DMS53 (cell line): ENCODE results near the gene EML2.
"Not testable (repeated sequence)": the region's sequence is repeated elsewhere in the genome, so short reads cannot be mapped to it uniquely, and the experiment has no call there.

Experiments
- DNase-seq: peaks from one replicate; lab custom pipeline; 2025; lab: John Stamatoyannopoulos, UW

EML2 gene

DNA sequence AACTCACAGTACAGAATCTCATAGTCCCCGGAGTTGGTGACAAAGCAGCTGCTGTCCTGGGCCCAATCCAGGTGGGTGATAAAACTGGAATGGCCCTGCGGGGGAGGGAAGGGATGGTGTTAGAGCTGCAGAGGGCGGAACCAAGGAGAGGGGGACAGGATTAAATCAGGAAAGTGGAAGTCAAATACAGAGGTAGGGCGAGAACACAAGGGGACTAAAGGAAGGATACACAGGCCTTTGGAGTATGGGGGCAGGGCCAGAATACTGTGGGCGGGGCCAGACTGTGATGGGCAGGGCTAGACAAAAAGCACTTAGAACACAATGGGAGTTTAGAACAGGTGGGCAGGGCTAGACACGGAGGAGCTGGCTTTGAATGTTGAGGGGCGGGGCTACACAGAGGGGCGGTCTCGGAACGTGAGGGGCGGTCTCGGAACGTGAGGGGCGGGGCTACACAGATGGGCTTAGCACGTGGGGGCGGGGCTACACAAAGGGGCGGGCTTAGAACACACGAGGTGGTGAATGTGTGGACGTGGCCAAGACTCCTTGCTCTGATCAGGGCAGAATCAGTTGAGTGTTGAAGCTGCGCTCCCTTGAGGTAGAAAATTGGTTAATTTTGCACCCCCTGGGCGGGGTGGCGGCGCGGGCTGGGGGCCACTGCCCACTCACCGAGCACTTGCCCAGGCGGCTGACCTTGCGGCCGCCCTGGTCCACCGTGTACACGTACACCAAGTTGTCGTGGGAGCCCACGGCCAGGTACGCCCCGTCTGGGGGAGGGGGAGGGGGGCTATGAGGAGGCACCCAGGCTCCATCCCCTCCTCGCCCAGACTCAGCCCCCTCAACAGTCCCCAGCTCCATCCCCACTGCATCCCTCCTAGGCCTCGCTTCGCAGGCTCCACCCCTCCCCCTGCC, 23.1 kb downstream of the EML2 start:
- DNase-seq: peak; percentile 73

DNA sequence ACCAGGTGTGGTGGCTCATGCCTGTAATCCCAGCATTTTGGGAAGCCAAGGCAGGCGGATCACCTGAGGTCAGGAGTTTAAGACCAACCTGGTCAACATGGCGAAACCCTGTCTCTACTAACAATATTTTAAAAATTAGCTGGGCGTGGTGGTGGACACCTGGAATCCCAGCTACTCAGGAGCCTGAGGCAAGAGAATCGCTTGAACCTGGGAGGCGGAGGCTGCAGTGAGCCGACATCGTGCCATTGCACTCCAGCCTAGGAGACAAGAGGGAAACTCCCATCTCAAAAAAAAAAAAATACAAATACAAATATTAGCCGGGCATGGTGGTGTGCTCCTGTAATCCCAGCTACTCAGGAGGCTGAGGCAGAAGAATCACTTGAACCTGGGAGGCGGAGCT, 24.1 kb downstream of the EML2 start:
- not testable (repeated sequence) for DNase-seq

DNA sequence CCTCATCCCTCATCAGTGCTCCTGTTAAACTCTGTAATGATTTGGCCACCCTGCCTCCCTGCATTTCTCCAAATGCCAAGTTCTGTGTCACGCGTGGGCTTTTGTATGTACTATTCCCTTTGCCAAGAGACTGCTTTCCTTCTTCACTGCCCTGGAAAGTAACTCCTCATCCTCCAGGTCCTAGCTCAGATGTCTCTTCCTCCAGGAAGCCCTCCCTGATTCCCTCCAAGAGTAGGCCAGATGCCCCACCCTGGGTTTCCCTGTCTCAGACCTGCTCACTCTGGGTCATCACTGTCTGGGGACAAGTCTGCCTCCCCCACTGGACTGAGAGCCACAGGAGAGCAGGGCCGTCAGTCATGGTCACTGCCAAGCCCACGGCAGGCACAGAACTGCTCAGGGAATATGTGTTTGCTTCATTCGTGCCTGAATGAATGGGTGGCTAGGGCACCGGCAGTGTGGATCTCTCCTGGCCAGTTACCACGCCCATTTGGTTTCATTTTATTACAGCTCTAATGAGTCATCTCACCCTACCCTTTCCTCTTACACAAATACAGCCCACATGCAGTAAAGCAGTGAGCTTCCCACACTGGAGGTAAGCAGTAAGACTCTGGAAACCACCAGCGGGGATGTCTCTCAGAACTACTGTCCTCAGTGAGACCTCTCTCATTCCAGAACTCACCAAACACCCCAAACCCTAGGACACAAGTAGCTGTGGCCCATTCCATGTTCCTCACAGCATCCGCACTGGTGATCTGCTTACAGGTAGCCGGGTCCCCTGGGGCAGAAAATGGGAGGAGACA, 25.1 kb downstream of the EML2 start:
- DNase-seq: peak; percentile 80

DNA sequence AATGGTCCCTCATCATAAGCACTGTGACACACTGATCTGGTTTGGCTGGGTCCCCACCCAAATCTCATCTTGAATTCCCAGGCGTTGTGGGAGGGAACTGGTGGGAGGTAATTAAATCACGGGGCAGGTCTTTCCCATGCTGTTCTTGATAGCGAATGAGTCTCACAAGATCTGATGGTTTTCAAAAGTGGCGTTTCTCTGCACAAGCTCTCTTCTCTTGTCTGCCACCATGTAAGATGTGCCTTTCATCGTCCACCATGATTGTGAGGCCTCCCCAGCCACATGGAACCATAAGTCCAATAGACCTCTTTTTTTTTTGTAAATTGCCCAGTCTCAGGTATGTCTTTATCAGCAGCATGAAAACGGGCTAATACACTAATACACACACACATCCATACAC, 30.2 kb downstream of the EML2 start:
- no peak for DNase-seq

DNA sequence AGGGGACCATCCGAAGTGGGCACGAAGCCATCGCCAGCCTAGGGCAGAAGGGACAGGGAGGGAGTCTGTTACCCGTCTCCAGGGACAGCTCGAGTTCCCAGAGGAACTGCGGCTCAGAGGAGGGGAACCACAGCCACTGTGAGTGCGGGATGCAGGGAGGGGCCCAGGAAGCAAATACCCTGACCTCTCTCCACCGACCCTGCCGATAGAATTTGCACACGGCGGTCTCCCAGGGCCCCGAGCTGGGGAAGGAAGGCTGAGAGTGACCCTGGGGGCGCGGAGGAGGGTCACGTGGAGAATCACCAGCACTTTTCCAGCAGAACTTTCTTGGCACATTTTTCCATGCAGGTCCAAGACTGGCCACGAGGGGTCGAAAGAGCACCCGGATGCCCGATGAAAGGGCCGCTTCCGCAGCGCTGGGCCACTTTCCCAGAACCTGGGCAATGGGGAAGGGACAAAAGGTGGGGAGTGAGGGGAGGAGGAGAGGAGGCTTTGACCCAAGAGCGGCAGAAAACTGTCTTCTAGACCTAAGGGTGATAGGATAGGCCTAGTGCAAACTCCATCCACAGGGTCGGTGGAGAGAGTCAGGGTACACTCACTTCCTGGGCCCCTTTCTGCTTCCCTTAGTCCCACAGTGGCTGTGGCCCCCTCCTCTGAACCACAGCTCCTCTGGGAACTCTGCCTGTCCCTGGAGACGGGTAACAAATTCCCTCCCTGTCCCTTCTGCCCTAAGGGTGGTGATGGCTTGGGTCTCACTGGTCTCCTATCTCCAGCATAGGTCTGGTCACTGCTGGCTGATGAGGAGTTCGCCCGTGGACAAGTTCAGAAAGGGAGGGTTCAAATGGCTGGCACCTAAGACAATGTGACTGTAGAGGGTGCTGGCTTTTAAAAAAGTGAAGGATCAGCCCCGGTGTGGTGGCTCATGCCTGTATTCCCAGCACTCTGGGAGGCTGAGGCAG, 31.8 kb downstream of the EML2 start:
- peak; percentile 78 for DNase-seq

DNA sequence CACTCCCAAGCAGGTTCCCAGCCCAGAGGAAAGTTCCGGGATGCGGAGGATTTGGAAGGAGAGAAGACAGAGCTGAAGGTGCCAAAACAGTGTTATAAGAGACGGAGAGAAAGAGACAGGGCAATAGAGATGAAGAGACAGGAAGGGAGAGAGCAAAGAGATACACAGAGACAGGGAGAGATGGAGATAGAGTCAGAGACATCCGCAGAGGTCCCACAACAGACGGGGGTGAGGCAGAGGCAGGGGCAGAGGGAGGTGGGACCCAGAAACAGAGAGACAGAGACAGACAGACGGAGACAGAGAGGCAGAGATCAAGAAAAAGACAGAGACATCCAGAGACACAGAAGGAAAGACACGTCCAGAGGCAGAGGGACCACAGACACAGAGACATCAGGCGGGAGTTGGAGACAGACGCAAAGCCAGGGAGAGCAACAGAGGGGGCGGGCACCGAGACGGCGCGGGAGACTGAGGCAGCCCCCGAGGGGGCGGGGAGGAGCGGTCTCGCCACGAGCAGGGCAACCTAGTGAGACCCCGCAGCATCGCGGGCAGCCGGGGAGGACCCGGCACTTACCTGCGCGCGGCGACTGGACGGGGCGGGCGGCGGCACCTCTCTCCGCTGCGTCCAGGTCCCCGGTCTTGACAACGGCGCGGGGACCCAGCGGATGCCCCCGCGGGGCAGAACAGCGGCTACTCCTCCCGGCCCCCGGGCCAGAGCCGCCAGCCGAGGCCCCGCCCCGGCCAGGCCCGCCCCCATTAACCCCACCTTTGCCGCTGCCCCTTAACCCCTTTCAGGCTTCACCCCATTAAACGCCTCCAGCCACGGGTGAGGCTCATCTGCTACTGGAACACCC, 37.4 kb downstream of the EML2 start, which contains the start of gene GPR4:
Gene GPR4 (minus strand): TSS at position 689 of the 851 bp plus-strand sequence. CDS start 10,346 bp downstream, outside the sequence.
- peak; percentile 18 for DNase-seq

DNA sequence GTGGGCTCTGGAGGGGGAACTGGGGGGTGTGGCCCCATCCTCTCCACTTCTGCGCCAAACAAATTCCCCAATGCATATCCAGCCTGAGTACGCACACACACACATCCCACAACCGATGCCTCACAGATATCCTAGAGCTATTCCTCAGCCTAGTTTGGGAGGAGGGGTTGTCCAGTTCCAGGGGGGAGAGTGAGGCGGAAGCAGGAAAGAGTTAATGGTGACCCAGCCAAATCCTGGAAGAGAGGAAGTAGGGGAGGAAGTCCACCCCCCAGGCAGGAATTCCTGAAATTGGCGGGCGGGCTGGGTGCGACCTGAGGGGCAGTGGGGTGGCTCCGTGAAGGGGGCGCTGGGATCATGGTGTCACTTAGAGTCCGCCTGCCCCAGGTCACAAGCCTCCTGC, 38.1 kb downstream of the EML2 start:
- no peak for DNase-seq

DNA sequence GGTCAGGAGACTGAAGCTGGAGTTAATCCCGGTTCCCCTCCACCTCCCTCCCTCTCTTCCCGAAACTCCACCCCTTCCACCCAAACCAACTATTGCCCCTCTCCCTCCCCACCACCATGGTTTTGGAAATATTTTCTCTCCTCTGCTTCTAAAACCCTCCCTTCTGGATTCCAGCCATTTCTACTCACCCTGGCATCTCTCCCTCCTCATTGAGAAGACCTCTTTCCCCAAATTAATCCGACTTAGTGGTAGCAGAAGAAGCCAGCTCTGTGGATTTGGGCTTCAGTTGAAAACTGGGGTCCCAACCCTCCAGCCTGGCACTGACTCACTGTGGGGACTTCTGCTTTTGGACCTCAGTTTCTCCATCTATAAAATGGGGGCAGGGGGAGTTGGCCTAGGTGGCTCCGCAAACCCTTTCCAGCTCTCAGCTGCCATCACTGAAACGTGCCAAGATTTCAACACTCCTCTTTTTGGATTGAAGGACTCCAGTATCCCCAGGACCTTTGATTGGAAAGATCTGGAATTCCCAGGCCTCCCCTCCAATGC, 38.8 kb downstream of the EML2 start:
- DNase-seq: no peak

DNA sequence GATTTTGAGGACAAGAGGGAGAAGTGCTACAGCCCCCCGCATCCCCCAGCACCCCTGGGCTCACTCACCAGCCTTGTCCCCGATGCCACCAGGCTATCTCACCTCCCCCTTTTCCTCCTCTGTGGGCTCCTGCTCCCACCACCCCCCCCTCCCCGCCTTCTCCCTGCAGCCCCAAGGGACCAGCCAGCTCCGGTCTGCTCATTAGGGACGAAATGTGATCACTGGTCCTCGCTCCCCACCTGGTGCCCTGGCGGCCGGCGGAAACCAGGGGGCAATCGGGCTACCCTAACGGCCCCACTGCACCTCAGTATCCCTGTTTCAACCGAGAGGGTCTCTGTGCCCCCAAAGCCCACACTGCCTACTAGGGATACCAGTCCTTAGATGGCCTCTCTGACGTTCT, 39.9 kb downstream of the EML2 start:
- DNase-seq: no peak

DNA sequence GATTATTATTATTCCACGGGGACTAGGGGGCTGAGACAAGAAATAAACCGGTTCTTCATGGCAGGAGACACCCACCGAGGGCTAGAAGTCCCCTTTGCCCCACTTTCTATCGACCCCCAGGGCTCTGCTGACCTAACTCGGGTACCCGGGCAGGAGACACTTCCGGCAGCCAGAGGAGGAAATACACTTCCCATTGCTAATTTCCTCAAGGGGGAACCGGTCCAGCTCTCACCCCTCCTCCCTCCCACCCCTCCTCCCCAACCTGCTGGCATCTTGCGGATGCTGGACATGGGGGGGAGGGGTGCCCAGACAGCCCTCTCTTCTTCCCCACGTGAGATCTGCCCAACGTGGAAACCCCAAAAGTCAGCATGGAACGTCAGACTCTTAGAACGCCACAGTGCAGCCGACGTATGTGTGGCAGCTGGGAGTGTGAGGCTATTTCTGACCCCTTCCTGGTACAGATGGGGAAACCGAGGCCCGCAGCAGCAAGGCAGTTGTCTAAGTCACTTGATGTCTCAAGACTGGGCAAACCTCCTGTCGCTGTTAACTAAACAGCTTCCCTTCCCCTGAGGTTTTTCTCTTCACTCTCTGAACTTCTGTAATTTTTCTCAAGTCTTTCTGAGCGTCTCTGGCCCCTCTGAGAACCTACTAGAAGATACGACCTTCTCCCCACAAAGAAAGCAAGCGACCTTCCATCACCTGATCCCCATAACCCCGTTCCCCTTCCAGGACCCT, 40.8 kb downstream of the EML2 start:
- DNase-seq: peak; percentile 25

DNA sequence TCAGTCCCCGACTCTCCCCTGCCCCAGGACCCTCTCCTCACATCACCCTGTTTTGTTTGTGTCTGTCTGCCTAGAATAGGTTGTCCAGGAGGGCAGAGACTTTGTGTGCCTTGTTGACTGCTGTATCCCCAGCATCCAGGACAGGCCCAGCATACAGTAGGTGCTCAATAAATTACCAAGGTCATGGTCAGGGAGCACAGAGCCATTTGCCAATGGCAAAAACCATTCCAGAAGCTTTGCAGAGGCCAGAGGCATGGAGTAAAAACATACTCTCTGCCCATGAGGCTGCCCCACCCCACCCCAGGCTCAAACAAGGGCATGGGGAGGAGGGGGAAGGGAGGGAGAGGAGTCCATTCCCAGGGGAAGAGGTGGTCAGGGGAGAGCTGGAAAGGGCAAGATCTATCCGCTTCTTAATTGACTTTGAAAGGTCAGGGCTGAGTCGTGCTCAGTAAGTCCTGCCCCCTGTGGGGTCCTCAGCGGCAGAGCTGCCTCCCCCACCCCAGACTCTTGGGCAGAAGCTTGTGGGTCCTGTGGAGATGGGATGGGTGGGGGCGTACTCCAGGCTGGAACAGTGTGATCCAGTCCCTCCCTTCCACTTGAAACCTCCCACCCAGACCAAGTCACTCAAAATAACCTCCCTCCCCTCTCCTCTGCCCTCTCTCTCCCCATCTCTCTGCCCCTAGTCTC, 41.6 kb downstream of the EML2 start:
- no peak for DNase-seq

DNA sequence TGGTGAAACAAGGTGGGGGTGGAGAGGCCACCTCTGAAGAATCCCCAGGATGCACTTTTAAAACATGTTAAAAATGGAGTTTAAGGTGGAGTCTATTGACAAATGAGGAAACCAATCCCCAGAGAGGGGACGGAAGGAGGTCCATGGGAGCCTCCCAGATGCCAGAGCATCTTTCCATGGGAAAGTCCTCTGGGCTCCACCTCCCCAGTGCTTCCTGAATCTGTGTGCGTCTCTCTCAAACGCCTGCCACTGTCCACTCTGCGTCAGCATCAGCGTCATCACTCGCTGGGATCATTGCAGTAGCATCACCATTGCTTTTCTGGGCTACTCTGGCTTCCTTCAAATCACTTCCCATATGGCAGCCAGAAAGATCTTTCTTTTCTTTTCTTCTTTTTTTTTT, 43.4 kb downstream of the EML2 start:
- DNase-seq: peak; percentile 46

DNA sequence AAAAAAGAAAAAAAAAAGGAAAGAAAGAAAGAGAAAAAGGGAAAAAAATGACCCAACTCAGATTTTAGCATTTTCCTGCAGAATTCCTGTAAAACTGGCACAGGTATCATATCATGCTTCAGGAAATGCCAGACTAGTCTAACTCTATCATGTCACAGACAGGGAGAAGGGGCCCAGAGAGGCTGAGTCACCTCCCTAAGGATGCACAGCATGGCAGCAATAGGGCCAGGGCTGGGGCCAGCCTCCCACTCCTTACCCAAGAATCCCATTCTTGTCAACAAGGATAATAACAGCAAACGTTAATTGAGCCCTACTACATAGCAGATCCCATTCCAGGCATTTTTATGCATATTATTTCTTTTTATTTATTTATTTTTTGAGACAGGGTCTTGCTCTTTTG, 45.7 kb downstream of the EML2 start:
- DNase-seq: no peak

DNA sequence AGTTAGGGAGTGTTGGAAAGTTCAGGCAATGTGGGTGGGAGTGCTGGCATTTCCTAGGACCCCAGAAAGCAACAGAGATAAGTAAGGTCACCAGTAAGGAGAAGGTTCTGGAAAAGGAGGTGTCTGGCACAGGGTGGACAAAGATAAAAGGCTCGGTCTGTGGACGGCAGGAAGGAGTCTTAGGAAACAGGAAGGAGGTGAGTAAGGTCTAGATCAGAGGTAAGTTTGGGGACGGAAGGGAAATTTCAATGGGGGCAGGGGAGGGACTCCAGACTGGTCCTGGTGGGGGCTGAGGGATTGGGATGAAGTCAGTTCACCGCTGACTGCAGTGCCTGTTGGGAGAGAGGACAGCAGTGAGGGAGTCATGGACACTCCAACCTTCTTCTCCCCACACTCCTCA, 46.8 kb downstream of the EML2 start:
- no peak for DNase-seq

DNA sequence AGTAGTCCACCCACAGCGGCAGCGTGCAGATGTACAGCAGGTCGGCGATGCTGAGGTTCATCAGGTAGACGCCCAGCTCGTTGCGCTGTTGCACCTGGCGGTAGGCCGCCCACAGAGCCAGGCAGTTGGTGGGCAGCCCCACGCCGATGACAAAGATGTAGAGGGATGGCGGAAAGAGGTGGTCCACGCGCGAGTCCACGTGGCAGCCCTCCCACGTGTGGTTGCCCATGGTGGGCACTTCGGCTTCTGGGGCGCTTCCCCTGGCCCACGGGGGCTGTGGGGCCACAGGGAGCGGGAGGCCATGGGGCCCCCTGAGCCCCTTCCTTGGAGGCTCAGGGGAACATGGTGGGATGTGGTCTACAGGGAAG, 47.6 kb downstream of the EML2 start:
- no peak for DNase-seq

DNA sequence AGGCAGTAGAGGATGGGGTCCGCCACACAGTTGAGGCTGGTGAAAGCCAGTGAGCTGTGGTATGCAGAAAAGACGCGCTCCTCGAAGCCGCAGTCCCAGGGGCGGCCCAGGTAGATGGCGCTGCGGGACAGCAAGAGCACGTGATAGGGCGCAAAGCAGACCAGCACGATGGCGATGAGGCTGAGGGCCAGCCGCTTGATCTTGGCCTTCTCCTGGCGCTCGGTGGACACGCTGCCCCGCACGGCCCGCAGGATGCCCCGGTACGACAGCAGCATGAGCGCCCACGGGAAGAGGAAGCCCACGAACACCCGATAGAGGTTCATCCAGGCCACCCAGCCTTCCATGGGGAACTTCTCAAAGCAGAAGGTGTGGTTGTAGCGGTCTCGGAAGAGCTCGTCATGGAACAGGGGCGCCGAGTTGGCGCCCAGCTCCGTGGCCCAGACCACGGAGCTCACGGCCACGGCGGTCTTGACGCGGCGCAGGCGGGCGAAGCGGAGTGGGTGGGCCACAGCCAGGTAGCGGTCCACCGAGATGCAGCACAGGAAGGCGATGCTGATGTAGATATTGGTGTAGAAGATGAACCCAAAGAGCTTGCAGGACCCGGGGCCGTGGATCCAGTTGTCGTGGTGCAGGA, 48.1 kb downstream of the EML2 start:
- DNase-seq: peak; percentile 87

DNA sequence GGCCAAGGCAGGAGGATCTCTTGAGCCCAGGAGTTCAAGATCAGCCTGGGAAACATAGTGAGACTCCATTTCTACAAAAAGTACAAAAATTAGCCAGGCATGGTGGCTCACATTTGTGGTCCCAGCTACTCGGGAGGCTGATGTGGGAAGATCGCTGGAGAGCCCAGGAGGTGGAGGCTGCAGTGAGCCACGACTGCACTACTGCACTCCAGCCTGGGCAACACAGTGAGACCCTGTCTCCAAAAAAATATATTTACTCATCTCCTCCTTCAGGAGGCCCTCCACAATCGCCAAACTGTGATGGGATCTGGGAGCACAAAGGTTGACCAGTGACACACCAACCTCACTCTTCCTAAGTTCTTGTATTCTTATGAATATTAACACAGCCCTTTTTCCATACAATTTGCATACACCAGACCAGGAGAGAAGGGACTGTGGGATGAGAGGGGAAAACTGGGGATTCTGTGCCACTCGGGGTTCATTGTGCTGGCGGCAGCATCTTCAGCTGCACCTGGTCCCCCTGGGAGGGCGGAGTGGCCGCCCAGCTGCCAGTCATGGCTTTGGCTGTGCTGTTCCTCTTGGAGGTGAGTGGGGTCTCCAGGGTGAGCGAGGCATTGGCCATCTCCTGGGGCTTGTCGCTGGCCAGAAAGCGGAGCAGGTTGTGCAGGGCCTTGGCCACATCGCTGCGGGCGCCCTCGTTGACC, 48.7 kb downstream of the EML2 start:
- no peak for DNase-seq

DNA sequence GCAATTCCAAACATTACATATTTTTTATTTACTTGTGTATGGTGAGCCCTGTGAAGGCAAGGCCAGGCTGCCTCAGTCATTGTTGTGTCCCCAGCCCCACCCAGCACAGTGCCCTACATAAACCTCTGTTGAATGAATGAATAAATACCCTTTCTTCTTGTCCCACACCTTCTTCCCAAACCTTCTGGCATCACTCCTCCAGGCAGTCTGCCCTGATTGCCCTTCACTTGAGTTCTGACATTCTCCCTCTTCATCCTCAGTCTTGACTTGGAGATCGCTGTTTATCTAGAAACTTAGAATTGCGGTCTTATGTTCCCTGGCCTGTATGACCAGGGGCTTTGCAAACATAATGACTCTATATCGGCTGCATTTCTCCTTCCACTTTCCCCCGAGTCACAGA, 49.4 kb downstream of the EML2 start:
- no peak for DNase-seq
